ENCODE data around the gene IPMK.
"Not testable (repeated sequence)": the region's sequence is repeated elsewhere in the genome, so short reads cannot be mapped to it uniquely, and the experiment has no call there.

IPMK gene

DNA sequence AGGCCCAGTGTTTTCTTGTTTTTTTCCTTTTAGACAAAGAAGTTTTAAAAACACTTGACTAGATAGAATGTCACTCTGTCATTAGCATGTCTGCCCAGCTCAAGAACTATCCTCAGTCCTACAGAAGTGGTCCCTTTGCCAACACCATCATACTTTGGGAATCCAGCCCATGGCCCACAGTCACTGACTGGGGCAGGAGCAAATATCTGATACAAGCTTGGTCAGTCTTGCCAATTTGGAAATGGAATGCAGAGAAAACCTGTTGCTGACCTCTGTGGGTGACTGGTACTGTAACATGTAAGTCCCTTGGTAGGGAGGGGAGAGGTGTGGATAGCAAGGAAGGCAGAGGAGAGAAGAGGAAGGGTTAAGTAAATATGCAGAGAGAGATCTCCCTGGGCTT, 47.8 kb downstream of the IPMK start:
- no peak for DNase-seq

DNA sequence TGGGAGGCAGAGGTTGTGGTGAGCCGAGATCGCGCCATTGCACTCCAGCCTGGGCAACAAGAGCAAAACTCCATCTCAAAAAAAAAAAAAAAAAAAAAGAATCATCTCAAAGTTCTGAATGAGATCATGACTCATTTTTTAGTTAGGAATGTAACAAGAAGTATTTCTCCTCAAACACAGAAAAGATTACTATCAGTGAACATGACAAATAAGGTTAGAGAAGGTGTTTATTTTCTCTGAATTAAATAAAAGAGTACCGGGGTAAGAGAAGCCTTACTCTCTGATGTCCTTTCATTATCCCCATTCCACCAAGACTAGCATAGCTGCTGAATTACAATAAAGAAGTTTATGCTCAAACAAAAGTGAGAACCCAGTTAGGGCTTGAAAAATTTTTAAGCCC, 50.1 kb downstream of the IPMK start:
- DNase-seq: no peak

DNA sequence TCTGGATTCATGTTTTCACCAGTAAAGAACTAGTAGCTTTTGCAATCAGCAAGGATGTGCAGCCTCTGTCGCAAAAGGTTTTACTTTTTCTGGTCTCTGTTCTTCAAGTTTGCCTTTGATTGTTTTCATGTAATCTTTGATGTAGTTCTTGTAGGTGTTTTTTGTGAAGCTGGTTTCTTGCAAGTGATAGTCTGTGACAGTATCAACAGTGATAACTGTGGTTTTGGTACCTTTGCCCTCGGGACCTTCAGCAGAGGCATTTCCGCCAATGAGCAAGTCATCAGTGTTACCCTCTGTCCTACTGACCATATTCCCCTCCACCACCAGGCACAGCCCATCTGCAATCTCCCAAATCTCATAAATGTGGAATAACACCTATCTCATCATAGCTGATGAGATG, 55.1 kb downstream of the IPMK start:
- DNase-seq: no peak

DNA sequence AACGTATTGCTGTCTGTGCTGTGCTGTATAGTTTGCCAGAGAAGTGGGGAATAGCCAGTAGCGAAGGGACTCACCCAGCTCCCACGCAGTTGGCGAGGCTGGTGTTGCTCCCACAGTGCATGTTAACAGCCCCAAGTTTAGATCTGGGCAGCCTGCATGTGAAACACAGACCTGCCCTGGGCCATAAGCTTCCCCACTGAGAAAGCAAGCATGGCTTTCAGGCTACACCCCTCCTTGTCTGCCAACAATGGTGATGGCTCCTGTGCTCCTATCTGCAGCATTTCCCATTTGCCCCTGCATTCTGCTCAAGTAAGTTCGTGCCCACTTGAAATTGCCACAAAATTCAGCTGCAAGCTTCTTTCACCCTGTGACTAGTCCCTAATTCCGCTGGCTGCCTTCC, 57.5 kb downstream of the IPMK start:
- DNase-seq: no peak

DNA sequence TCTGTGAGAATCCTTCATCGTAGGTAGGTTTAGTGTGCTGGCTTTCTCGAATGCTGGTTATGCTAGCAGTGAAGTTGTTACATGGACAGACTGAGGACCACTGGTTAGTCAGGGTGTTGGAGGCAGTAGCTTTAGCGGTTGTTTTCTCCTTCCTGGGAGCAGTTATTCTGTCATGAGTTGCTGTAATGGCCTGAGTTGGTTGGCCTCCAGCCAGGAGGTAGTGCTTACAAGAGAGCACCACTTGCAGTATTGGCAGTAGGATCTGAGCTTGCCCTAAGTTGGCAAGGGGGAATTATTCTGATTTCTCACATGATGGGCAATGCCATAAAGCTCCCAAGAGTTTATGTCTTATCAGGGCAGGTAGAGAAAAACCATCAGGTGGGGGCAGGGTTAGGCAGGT, 58.0 kb downstream of the IPMK start:
- no peak for DNase-seq

DNA sequence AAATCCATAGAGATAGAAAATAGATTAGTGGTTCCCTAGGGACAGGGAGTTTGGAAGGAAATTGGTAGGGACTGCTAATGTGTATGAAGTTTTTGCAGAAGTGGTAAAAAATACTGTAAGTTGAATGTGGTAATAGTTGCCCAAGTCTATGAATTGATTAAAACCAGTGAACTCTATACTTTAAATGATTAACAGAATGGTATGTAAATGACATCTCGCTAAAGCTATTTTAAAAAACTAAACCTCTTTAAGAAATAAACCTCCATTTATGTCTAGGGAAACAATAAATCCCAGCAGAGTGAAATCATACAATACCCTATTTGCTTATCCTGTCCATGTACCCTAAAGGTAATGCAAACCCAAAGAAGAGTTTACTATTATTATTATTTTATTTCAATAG, 61.4 kb downstream of the IPMK start:
- DNase-seq: no peak

DNA sequence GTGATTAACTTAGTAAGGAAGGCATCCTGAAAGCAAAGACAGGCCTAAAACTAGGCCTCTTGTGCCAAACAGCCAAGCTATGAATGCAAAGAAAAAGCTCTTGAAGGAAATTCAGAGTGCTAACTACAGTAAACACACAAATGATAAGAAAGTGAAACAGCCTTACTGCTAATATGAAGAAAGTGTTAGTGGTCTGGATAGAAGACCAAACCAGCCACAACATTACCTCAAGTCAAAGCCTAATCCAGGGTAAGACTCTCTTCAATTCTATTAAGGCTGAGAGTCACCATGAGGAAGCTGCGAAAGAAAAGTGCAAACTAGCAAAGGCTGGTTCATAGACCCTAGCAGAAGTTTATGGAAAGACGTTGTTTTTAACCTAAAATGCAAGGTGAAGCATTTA, 66.0 kb downstream of the IPMK start:
- DNase-seq: no peak

DNA sequence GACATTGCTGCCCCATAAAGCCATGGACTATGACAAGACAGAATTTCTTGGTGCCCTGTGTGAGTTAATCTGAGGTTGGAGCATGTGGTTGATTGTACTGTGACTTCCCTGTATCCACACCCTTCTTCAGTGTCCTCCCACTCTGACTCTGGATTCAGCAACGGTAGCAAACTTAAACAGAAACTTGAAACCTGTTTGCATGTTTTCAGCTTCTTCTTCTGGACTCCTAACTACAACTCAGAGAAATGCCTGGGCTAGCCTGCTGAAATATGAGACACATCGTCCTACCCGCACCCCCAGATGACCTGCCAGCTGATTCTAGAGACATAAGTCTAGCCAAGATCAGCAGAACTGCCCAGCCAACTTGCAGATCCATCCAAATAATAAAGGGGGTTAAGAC, 78.4 kb downstream of the IPMK start:
- no peak for DNase-seq

DNA sequence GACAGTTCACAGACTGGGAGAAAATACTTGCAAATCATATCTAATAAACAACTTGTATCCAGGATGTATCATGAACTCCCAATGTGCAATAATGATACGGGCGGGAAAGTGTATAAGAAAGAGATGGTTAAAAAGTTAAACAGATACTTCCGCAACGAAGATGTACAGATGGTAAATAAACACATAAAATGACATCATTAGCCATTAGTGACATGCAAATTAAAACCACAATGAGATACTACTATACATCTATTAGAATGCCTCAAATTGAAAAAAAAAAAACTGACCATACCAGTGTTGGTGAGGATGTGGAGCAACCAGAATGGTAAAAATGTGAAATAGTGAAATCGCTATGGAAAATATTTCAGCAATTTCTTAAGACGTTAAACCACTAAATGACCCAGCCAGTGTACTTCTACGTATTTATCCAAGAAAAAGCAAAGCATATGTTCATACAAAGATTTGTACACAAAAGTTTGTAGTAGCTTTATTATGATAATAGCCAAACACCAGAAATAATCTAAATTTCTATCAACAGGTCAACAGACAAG, 83.5 kb downstream of the IPMK start:
- DNase-seq: no peak

DNA sequence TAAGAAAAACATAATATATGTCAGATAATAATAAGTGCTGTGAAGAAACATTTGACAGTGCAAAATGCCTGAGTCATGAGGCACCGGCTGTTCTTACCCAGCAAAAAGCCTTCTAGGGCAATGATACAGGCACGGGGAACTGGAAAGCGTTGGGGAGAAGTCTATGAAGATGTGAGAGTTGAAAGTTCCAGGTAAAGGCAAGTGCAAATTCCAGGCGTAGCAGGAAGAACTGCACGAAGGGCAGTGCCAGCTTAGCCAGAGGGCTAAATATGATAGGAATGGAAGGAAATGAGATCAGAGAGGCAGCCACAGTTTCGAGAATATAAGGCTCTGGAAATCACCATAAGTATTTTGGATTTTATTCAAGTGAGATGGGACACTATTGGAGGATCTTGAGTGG, 87.0 kb downstream of the IPMK start:
- no peak for DNase-seq

DNA sequence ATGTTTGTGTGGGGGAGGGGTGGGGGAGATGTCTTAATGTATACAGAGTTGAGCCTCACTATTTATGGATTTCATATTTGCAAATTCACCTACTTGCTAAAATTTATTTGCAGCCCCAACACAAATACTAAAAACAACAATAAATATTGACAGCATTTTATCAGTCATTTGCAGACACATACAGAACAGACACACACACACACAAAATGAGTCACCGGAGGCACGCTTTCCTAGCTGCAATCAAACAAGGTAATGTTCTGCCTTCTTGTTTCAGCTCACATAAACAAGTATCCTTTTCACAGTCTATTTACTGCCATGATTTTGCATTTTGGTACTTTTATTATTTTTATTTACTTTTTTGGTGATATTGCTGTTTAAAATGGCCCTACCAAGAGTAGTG, 88.5 kb downstream of the IPMK start:
- no peak for DNase-seq

DNA sequence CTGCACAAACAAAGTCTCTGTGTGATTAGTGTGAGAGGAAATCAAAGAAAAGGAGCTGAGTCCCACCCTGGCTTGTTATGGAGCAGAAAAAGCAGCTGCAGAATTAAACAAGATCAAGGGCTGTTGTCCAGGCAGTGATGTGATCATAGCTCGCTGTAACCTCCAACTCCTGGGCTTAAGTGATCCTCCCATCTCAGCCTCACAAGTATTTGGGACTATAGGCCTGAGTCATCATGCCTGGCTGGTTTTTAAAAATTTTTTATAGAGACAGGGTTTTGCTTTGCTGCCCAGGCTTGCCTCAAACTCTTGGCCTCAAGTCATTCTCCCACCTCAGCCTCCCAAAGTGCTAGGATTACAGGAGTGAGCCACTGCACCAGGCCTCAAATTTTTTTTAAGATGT, 88.9 kb downstream of the IPMK start:
- DNase-seq: no peak

DNA sequence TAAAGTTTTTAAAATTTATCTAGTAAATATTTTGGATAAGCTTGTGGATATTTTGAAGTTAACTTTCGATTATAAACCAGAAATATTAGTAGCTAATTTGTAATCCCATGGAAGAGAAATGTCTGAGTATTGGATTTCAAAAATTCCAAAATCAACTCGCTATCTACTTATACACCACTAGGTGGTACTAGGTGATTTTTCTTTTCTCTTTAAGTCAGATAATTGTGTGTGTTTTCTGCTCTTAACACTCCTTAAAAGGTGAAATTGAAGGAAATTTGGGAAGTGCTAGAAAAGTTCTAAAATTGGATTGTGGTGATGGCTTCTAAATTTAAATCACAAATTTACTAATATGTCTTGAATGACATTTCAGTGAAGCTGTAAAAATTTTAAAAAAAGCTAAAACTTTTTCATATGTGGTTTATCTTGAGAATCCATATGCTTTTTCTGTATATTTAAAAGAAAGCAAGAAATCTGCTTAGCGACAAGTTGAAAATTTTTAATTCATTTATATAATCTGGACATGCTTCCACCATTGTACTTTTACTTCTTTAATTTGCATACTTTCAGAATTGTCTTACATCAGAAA, 90.2 kb downstream of the IPMK start:
- DNase-seq: no peak

DNA sequence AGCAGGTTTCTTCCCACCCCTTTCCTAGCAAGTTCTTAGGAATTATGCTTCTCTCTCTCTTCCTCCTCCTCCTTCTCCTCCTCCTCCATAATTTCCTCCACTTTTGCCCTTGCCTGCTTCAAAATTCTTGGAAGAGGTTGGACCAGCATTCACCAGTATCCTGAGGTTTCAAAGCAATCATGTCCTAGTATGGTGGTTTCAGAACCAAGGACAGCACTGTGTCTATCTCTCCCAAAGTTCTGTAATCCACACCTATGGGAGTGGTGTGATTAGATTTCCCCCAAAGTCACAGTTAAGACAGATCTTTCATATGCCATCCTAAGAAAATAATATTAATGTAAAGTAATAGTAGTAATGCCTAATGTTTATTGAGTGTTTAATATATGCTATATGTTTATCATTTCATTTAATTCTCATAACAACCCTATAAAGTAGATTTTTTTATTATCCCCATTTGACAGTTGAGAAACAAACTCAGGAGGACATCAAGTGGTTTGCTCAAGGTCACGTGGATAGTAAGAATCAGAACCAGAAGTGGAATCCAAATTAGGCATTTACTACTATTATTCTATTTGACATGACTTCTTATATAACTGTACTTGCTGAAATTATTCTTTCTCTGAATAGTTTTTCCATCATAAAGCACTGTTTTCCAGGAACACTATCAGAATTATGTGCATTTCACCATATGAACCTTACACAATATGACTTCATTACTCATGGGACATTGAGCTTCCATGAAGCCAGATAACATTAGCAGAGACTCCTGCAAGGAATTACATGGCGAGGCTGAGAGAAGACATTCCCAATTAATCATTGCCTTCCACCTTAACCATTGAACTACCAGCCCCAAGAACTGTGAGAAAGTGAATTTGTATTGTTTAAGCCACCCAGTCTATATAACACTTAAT, 91.4 kb downstream of the IPMK start:
- DNase-seq: no peak

DNA sequence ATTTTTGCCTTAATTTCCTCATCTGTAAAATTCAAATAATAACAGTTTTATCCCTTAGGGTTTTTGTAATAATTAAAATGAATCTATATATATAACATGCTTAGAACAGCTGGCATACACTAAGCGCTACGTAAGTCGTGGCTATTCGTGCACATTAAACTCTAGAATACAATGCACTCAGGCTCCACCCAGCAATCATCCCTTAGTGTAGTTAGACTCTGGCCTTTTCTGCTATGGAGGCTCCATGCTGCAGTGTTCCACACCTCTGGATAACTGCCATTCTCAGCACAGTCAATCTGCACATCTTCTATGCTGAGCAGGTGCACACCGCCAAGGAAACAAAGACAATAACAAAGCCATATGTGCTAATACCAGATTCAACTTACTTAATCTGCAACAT, 92.9 kb downstream of the IPMK start:
- no peak for DNase-seq

DNA sequence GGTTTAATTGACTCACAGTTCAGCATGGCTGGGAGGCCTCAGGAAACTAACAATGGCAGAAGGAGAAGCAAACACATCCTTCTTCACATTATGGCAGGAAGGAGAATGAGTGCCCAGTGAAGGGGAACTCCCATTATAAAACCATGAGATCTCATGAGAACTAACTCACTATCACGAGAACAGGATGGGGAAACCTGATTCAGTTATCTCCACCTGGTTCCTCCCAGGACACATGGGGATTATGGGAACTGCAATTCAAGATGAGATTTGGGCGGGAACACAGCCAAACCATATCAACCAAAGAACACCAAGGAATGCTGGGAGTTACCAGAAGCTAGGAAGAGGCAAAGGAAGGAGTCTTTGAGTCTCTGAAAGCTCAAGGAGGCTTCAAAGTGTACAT, 94.3 kb downstream of the IPMK start:
- DNase-seq: no peak

DNA sequence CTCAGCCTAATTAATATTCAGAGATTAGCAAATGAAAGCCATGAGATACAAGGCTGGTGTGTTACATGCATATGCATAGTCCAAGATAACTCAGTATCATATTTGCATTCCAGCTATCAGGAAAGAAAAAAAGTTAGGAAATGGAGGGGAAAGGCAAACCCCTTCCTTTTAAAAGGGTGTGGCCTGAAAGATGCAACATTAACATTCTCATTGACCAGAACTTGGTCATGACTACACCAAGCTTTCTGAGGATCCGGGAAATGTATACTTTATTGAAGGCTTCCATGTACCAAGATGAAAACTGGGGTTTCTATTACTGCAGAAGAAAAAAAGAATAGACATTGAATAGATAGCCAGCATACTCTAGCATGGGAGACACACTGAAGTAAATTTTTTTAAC, 96.5 kb downstream of the IPMK start:
- DNase-seq: no peak

DNA sequence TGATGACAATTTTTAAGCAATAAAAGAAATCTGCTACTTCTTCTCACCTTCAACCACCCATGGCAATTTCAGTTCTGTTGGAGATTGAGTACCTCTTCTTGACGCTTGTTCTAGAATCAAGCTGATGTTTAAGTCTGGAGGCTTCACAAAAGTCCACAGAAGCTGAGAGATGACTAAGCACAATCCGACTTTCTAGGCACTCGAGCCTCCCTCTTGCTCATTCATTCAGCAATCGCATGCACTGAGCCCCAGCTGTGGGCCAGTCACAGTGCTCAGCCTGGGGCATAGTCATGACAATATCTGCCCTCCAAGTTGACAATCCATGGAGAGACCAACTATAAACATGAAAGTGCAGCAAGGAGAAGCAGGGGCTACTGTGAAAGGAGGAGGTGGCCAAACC, 103.2 kb downstream of the IPMK start:
- DNase-seq: no peak

DNA sequence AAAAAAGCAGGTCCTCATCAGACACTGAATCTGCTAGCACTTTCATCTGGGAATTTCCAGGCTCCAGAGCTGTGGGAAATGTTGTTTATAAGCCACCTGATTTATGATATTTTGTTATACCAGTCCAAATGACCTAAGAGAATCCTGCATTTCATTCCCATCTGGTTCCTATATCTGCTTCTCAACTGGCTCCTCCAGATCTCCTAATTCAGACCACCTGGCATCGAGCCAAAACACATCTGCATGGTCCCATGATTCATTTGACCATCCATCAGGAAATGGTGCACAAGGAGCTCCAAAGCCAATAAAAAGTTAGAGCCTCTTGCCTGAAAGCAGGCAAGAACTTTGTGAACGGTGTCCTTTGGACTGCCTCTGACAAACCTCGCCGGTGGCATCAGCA, 108.9 kb downstream of the IPMK start:
- DNase-seq: no peak

DNA sequence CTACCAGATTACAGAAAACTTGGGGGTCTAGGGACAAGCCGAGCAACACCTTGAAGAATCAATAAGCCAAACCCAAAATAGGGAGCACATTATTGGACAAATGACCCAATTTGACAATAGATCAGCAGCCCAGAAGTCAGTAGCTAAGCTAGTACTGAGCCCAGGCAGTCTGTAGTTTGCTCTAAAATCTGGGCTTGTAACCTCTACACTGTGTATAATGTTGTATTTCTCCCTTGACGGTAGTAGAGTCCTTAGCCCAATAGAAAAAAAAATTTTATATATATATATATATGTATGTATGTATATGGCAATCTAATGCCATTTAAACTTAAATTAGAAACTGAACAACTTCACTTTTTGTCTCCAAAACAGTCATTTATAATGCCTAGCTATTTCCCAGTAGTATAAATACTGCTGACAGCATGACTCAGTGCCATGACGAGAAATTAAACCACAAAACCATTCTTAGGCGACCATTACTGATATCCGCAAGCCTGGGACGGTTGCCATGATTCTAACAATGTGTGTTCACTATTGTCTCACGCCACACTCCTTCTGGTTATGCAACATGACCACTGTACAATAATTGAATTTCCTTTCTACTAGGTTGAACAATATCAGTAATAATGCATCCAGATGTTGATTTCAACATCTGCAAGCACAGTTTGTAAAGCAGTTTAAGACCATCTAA, 110.5 kb downstream of the IPMK start:
- no peak for DNase-seq

DNA sequence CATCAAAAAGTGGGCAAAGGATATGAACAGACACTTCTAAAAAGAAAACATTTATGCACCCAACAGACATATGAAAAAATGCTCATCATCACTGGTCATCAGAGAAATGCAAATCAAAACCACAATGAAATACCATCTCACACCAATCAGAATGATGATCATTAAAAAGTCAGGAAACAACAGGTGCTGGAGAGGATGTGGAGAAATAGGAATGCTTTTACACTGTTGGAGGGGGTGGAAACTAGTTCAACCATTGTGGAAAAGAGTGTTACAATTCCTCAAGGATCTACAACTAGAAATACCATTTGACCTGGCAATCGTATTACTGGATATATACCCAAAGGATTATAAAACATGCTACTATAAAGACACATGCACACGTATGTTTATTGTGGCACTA, 111.8 kb downstream of the IPMK start:
- DNase-seq: not testable (repeated sequence)

DNA sequence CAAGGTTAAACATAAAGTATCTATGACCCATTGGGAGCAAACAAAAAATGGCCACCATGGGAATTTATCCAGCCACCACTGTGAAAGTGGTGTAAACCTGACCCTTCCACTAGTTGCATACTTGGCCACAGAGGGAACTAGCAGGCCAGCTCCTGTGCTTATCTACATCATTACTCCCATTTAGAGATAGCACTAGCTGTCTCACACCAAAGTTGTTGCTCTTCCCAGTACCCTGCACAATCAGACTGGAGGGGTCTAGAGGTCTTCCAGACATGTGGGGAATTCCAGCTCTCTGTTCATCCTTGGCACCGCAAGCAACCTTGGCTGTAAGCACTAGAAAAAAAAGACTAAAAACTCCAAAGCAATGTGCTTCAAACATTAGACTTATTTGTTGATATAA, 113.9 kb downstream of the IPMK start:
- DNase-seq: no peak

DNA sequence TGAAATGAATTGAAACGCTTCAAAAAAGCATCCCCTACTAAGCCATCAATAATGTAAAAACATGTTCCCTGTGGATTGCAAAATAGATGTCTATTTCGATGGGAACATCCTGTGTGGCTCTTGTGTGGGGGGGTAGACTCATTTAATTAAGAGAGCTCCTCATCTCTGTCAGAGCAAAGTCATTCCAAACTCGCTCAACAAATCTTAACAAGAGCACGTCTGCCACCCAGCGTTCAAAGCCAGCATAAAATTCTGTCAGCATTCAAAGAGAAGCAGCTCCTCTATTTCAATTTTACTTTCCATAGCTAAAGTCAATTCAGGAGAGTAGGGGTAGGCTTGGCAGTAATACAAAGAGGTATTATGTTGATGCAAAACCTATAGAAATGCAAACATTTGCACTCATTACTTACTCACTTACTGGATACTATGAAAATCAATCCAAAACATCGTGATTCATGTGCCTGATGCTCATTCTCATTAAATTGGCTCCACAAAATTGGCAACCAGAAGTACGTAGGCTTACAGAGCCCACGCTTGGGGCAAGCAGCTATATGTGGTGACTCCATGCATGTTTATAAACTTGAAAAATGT, 114.9 kb downstream of the IPMK start:
- DNase-seq: no peak

DNA sequence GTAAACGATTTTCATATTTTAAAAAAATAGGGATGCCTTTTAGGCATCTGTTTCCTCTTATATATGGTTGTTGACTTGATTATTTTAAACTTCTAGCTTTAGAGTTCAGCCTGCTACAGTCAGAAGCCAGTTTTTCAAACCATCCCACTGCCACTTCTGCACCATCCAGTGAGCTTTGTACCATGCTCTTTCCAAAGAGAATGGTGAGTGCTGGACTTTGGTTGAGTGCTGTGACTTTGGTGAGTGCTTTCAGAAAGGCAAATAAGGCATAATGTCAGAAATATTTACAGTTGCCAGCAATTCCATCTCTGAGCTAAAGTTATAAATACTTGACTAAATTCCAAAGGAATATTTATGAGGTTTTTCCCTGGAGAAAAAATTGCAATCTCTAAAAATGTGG, 117.4 kb downstream of the IPMK start:
- DNase-seq: no peak

All from SHP77 treated with DMSO at 0.1 percent for 48 hours (cell line).